HG02840 (cell line): ENCODE results near the gene SLC44A1.

ENCODE experiments used
- ATAC-seq: cut with Tn5 transposase; IDR thresholded peaks from one replicate; pipeline ENCODE4 v1.9.1; 2021; ENCODE audit warnings: mild to moderate bottlenecking, moderate library complexity, moderate number of reproducible peaks; ENCODE audit not compliant: unreplicated experiment, low FRiP score

SLC44A1 gene

DNA sequence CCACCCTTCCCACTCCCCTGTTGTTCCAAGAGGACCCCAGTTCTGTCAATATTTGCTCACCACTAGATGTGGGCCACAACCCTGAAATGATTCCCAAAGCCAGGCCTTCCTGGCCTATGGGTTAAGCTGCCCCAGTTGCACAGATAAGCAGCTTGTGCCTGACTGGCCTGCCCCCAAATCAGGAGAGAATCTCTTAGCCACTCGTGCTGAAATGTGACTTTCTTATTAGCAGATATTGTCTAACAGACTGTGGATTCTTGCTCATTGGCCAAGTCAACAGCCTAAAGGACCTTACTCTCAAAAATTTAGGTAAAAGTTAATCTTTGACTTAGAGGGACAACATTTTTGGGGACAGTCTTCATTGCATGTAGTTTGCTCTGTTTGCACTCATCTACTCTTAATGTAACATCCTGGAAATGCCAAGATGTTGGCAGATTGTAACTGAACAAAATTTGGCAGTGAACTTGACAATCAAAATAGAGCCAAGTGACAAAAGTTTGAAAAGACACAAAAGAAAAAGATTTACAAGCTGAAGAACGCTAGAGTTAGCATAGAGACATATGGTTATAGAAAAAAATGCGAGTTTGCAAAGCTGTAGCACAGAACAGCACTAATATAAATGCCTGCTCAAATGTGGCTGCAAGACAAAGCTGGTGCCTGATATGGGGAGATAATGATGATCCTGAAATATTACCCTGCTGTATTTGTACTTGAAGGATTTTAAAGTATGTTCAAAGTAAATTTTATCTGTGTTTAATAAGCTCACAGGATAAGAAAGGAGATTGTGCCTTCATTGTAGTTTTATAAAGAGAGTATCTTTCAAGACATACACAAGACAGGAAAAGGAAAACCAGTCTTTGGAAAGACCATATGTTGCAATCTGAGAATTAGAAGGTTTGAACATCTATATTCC is 174.4 kb downstream of the SLC44A1 start:
- no peak for ATAC-seq

DNA sequence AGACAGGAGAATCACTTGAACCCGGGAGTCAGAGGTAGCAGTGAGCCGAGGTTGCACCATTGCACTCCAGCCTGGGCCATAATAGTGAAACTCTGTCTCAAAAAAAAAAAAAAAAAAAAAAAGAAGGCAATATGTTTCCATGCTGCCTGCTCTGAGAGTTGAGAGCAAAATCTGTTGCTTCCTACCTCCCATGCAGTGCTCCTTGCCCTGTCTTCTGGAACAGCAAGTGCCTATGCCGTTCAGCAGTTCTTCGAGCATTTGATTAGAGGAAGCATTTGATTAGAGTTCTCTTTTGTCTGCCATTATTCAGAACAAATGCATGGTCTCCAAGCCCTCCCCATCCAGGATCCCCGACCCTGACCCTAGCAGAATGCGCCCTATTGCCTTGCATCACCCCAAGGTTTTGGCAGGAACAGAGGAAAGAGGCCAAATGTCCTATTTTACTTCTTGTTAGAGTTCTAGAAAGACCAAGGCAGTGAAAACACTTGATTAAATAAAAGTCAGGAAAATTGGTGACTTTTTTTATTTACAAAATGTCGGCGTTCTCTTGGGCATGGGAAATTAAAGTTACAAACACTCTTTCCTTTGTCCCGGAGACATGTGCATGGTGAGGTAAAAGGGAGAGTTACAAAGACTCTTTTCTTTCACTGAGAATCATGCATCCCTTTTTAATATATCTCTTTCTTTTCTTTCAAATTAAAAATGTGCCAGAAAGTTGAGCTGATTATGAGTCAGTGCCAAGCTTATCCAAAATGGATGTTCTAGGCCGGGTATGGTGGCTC is 175.6 kb downstream of the SLC44A1 start:
- no peak for ATAC-seq

DNA sequence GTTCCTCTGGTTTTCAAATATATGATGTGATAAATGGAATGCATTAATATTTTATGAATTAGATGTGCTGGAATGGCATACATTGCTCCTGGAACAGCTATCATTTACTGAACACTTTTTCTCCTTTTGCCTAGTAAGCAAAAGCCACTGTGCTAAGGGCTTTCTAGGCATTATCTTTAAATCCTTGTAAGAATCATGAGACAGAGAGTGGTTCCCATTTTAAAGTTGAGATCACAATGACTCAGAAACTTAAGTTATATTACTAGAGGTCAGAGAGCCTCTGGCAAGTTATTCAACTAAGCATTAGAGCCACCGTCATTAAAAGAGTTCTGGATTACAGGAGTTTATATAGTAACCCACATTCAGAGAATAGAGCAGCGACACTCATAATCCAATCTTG is 176.7 kb downstream of the SLC44A1 start:
- no peak for ATAC-seq

- ATAC-seq: no peak
Measured at GRCh38 chr9:105421864-105422263, 177.4 kb downstream of the SLC44A1 start.

- ATAC-seq: no peak
Measured at GRCh38 chr9:105425816-105426433, 181.5 kb downstream of the SLC44A1 start.

- no peak for ATAC-seq
Measured at GRCh38 chr9:105426657-105427056, 182.2 kb downstream of the SLC44A1 start.

DNA sequence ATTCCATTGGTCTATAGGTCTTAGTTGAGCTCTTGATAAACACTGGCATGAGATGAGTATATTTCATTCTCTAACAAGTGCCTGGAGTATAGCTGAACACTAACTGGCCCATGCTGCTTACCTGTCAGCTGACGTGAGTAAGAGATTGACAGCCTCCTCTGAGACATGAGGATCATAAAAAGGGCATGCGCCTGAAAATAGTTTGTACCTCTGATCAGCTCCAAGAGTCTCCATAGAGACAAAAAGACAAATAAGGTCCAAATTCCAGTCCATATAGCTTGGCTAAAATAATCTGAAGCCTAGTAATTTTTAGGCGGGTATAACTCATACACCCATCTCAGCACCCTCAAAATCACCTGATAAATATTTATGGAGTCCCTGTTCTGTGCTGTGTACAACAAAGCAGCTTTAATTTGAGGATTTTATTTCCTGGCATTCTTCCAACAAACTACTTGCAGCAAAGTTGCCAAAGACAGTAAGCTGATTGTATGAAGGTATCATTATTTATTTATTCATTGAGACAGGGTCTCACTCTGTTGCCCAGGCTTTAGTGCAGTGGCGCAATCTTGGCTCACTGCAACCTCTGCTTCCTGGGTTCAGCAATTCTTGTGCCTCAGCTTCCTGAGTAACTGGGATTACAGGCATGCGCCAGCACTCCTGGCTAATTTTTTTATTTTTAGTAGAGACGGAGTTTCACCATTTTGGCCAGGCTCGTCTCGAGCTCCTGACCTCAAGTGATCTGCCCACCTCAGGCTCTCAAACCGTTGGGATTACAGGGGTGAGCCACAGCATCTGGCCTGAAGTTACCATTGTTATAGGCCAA is 187.2 kb downstream of the SLC44A1 start:
- ATAC-seq: no peak

GRCh38 chr9:105432247-105432842 is 187.9 kb downstream of the SLC44A1 start:
- no peak for ATAC-seq

DNA sequence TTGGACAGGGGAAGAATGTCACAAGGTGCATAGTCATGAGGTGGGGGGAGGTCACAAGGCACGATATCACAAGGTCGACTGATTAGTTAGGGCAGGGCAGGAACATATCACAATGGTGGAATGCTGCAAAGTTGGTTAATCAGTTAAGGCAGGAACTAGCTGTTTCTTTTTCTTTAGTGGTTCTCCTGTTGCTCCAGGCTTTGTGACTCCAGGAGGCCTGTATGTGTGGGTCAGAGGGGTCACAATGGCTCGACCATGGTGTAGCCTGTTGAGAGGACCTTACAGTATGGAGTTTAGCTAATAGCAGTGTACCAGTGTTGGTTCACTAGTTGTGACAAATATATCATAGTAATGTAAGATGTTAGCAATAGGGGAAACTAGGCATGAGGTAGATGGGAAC is 191.0 kb downstream of the SLC44A1 start:
- ATAC-seq: no peak

DNA sequence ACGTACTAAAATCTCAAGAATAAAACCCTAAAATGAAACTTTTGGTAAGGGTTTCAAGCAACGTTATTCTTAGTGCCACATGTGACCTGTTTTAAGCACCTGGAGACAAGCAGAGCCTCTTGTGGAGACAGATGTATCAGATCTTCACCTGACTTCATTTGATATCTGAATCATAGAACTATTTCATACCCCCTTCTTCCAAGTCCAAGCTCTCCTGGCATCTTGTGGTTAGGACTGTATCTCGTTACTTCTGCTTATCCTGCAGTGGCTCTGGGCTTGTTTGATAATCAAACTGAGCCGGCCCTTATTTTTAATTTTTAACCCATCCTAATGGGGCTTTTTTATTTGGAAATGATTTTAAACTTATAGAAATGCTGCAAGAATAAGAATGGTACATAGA is 192.3 kb downstream of the SLC44A1 start:
- no peak for ATAC-seq

- ATAC-seq: no peak
Measured at GRCh38 chr9:105437704-105438103, 193.3 kb downstream of the SLC44A1 start.

- ATAC-seq: no peak
Measured at GRCh38 chr9:105438141-105438806, 193.8 kb downstream of the SLC44A1 start.

- ATAC-seq: no peak
Measured at GRCh38 chr9:105439428-105439827, 195.0 kb downstream of the SLC44A1 start.

DNA sequence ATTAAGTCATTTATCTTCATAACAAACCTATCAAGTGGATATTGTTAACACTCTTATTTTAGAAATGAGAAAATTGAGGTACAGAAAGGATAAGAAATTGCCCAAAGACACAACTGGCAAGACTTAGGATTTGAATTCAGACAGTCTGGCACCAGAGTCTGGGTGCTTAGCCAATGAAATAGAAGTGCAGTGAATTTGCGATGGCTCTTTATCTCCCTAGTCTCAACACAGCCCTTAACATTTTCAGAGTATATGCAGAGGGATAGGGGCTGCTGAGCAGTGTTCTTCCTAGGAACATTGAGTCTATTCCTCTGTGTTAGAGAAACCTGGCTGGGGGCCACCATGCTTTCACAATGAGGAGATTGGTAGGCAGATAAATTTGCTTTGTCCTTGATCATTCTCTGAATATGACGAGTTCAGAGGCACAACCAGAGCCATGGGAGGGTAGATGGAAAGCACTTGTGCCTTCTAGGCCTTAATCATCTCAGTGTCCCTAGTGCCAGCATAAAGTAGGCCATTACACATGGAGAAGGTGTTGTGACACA is 197.2 kb downstream of the SLC44A1 start:
- ATAC-seq: no peak

- ATAC-seq: no peak
Measured at GRCh38 chr9:105443121-105443520, 198.7 kb downstream of the SLC44A1 start.

DNA sequence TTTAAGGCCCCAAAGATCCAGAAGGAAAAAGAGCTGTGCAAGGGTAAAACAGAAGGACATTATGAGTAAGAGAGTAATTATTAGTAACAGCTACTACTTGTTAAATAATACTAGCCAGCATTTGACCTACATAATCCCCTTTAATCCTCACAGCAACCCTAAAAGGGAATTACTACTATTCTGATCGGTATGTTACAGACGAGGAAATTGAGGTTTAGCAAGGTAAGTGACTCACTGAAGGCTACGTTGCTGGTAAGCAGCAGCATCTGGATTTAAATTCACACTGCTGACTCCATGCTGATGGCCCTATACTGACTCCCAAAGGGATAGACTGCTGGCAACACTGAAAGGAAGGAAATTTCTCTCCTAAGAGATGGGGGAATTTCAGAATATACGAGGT is 199.7 kb downstream of the SLC44A1 start:
- ATAC-seq: no peak

DNA sequence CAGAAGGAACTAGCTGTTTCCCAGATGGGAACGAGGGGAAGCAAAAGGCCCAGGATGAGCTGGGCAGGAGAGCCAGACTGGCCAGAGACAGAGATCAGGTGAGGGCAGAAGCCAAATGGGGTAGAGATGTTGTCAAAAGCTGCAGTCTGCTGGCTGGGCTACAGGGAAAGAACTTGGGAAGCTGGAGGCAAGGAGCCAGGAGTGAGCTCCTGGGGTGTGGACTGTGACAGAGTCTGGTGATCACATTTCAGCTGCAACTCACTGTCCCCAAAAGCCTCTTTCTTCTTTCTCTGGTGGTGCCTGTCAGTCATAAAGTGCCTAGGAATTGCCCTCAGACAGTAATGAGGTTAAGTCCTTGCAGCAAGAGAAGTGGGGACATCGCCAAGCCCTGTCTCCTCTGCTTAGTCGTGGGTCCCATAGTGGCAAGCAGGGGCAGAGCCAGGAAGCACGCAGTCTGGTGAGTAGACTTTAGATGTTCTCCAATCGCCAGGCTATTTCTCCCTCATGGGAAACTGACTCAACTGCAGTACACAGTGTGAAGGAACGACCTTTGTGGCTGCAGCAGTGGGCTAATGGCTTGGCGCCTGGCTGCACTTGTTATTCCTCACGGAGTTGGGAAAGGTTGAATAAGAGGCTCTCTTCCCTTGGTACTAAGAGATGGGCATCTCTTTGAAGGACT is 200.9 kb downstream of the SLC44A1 start:
- ATAC-seq: no peak

DNA sequence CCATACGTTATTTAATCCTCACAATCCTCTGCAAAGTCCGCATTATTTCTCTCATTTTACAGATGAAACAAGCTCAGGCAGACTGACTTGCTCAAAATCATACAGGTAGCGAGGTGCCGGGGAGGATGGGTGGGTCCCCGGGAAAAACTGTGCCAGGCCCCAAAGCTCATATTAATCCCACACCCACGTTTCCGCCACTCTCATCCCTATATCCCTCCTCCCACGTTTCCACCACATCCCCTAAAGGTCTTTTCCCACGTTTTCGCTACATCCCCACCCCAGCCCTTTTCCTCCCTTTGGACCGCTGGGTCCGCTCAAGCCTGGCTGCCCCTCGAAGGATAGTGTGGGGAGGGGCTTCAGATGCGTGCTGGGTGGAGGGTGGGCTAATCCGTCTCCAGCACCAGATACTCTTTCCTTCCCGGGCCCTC is 202.9 kb downstream of the SLC44A1 start:
- no peak for ATAC-seq
